ENCODE measurements around the gene ADCY9. TPM values are rescaled to one million over a fixed set of nuclear protein-coding genes. Genes with fewer than 3 reads are reported as not detected.

Gene ADCY9
- total RNA-seq, 1 experiment from 2014 or later: 9.8 TPM

DNA sequence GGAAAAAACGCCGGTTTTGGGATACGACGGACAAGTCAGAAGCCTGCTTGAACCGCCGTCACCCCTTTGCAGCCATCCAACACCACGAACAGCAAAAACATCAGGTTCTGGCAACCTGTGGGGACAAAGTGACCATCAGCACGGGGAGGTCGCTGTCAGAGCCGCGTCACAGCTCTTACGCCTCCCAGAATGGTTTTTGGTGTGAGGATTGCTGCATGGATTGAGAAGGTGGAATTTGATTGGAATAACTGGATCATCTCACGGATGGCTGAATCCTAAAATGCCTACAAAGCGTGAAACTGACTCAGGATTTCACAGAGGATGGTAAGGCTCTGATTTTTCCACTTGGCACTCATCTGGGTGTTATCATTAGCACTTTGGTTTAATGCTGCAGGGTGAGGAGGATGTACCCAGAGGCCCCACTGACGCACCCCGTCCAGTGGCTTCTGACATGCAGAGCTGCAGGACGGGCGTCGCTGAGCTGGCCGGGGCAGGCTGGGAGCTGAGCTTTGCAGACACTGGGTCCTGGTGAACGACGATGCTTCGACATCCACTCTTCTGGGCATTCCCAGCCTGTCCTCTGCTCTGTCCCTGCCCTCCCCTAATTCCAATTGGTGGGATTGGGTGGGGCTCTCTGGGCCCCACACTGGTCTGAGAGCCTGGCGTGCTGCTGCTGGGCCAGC, 162.4 kb downstream of the ADCY9 start:
- CTCF ChIA-PET: no interaction called here
- no TSS peak for BruUV-seq (replicated peaks)

More for the DNA sequence above, 162.4 kb downstream of the ADCY9 start:
- H3K9me3 ChIP-seq (ENCODE audit: control insufficient read depth in 1 of 2, insufficient read depth in 1 of 2, low read depth in 1 of 2, low read length in 2 of 2): no peaks in the 10 kb centered on the region
- DNase-seq (ENCODE audit: low read depth, low spot score) (no peak), ATAC-seq (no peak)
- H2AFZ ChIP-seq (ENCODE audit: low read depth, low read length, poor library complexity, severe bottlenecking): no peak overlapping the region
- H3K9me2 ChIP-seq (ENCODE audit: insufficient read depth): no peaks in the 10 kb centered on the region
- 0 out of 2 replicates have a peak, but pooled peaks cover 4% of the 10 kb centered on the region for H3K27me3 ChIP-seq (ENCODE audit: insufficient read depth, low read length)
- no peaks in the 10 kb centered on the region for H4K20me1 ChIP-seq (ENCODE audit: insufficient read depth)
- TF ChIP-seq EZH2phosphoT487 (IDR thresholded peaks at IDR 0.05; ENCODE audit: borderline replicate concordance) (no peak), JUND (IDR thresholded peaks at IDR 0.05) (no peak), CBX3 (IDR thresholded peaks at IDR 0.05; ENCODE audit: low read depth) (no peak), TCF7L2 (IDR thresholded peaks at IDR 0.05; ENCODE audit: borderline replicate concordance, extremely low read depth, insufficient read depth, insufficient read length) (no peak), ZFX (IDR thresholded peaks at IDR 0.05) (no peak), SRF (IDR thresholded peaks at IDR 0.05; ENCODE audit: low read depth) (no peak), CEBPB (IDR thresholded peaks at IDR 0.05; ENCODE audit: low read depth) (no peak), YY1 (IDR thresholded peaks at IDR 0.05; ENCODE audit: extremely low read depth, insufficient replicate concordance, low read depth, low read length) (no peak), EZH2 (IDR thresholded peaks at IDR 0.05) (no peak)
- TF ChIP-seq, protein P1, sequence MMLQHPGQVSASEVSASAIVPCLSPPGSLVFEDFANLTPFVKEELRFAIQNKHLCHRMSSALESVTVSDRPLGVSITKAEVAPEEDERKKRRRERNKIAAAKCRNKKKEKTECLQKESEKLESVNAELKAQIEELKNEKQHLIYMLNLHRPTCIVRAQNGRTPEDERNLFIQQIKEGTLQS (IDR thresholded peaks at IDR 0.05): no peak
- TF ChIP-seq, protein P2, sequence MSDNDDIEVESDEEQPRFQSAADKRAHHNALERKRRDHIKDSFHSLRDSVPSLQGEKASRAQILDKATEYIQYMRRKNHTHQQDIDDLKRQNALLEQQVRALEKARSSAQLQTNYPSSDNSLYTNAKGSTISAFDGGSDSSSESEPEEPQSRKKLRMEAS (IDR thresholded peaks at IDR 0.05): no peak
- TF ChIP-seq, protein P3, sequence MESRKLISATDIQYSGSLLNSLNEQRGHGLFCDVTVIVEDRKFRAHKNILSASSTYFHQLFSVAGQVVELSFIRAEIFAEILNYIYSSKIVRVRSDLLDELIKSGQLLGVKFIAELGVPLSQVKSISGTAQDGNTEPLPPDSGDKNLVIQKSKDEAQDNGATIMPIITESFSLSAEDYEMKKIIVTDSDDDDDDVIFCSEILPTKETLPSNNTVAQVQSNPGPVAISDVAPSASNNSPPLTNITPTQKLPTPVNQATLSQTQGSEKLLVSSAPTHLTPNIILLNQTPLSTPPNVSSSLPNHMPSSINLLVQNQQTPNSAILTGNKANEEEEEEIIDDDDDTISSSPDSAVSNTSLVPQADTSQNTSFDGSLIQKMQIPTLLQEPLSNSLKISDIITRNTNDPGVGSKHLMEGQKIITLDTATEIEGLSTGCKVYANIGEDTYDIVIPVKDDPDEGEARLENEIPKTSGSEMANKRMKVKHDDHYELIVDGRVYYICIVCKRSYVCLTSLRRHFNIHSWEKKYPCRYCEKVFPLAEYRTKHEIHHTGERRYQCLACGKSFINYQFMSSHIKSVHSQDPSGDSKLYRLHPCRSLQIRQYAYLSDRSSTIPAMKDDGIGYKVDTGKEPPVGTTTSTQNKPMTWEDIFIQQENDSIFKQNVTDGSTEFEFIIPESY (IDR thresholded peaks at IDR 0.05; ENCODE audit: extremely low read depth, insufficient replicate concordance, low read length): no peak
- no peak overlapping the region for H3K9ac ChIP-seq (ENCODE audit: low read length)
- H3K36me3 ChIP-seq (ENCODE audit: control insufficient read depth in 1 of 2, insufficient read depth in 2 of 2, low read length in 2 of 2): no peaks in the 10 kb centered on the region
- no peak overlapping the region for H3K4me3 ChIP-seq (replicated peaks in 1 of 2; ENCODE audit: low read depth in 1 of 2, low read length in 2 of 2)
- peaks cover 0 to 4% of the 10 kb centered on the region in 2 experiments; a peak in 1 of 4 replicates for H3K4me1 ChIP-seq (ENCODE audit: control insufficient read depth in 1 of 2, insufficient read depth in 2 of 2, low read length in 2 of 2)
- no peaks in the 10 kb centered on the region for H3K79me2 ChIP-seq (ENCODE audit: insufficient read depth, low read length)
- intact Hi-C loops (cut with micrococcal nuclease): no loop called here
- no peak overlapping the region for H3K4me2 ChIP-seq (ENCODE audit: low read length)
- H3K27ac ChIP-seq (ENCODE audit: low read depth, low read length): no peak overlapping the region
- ChIA-PET RAD21 (ENCODE audit: low non-redundant PET in 1 of 2, low total read pairs in 2 of 2, uncharacterized antibody in 2 of 2, unreplicated experiment in 2 of 2) (no interaction called here), POLR2A (interaction anchor here (0.6 kb wide), 1 partner anchor 21 kb away, joined by 3 read pairs; no protein-coding TSS in a partner anchor)

Data from HCT116 (cell line).